Activated CD4-positive, alpha-beta T cell treated with anti-CD3 and anti-CD28 coated beads, Interleukin-2, amount 10 ng/mL, durations not matched to agents 7 days and 5 days (primary cell): ENCODE results near the gene SLC37A1. TPM values are rescaled to one million over a fixed set of nuclear protein-coding genes. Genes with fewer than 3 reads are reported as not detected.

Experiments used
- CTCF ChIA-PET: fragments of 350-600 bp; sonication (Branson Sonifier 250); formaldehyde crosslinking; loops from one replicate; lab custom pipeline; 2021; ENCODE audit warnings: antibody characterized with exemption; lab: Charles Lee
- POLR2A ChIA-PET: fragments of 350-600 bp; sonication (Branson Sonifier 250); formaldehyde crosslinking; loops from one replicate; lab custom pipeline; 2021; ENCODE audit warnings: antibody characterized with exemption; lab: Charles Lee
- DNase-seq: peaks from one replicate; pipeline ENCODE4 v3.0.0-alpha.2; 2020
- H3K27ac Mint-ChIP-seq: one replicate; pipeline ENCODE4 v1.8.0; 2021; ENCODE audit warnings: mild to moderate bottlenecking, moderate library complexity, mixed read lengths
- H3K27me3 Mint-ChIP-seq: one replicate; pipeline ENCODE4 v1.8.0; 2021; ENCODE audit warnings: mixed read lengths
- H3K36me3 Mint-ChIP-seq: one replicate; pipeline ENCODE4 v1.8.0; 2021; ENCODE audit warnings: low read depth, mixed read lengths
- H3K4me1 Mint-ChIP-seq: one replicate; pipeline ENCODE4 v1.8.0; 2021; ENCODE audit warnings: mixed read lengths
- H3K4me3 Mint-ChIP-seq: one replicate; pipeline ENCODE4 v1.8.0; 2021; ENCODE audit warnings: mild to moderate bottlenecking, moderate library complexity, mixed read lengths
- H3K9me3 Mint-ChIP-seq: one replicate; pipeline ENCODE4 v1.8.0; 2021; ENCODE audit warnings: mixed read lengths
- total RNA-seq, 2 experiments: library from RNA; stranded (reverse); gene quantifications; one replicate each; pipeline ENCODE4 v1.2.3, GENCODE V29; 2021

The SLC37A1 gene
- total RNA-seq, 2 experiments from 2014 or later = 19.2 to 20.2 TPM

GRCh38 chr21:42595283-42596187 lies 81.9 kb downstream of the SLC37A1 start:
- no peak for DNase-seq
- no peaks in the 10 kb centered on the region for H3K36me3 Mint-ChIP-seq
- H3K27me3 Mint-ChIP-seq = peaks cover 2% of the 10 kb centered on the region
- H3K4me1 Mint-ChIP-seq = peaks cover 17% of the 10 kb centered on the region
- H3K9me3 Mint-ChIP-seq = no peaks in the 10 kb centered on the region
- H3K27ac Mint-ChIP-seq = no peak overlapping the region
- ChIA-PET POLR2A (no interaction called here), CTCF (interaction anchor here (0.7 to 1.4 kb wide), 2 partner anchors 12 to 17 kb away, joined by 3 read pairs; no protein-coding TSS in a partner anchor)
- H3K4me3 Mint-ChIP-seq = no peak overlapping the region

- DNase-seq = no peak
- Mint-ChIP-seq H3K27me3 (peaks cover 2% of the 10 kb centered on the region), H3K27ac (no peak overlapping the region), H3K4me3 (no peak overlapping the region), H3K36me3 (no peaks in the 10 kb centered on the region), H3K9me3 (no peaks in the 10 kb centered on the region), H3K4me1 (peaks cover 6% of the 10 kb centered on the region)
- ChIA-PET POLR2A (no interaction called here), CTCF (no interaction called here)
Observed at GRCh38 chr21:42596657-42597056, 83.0 kb downstream of the SLC37A1 start.

DNA sequence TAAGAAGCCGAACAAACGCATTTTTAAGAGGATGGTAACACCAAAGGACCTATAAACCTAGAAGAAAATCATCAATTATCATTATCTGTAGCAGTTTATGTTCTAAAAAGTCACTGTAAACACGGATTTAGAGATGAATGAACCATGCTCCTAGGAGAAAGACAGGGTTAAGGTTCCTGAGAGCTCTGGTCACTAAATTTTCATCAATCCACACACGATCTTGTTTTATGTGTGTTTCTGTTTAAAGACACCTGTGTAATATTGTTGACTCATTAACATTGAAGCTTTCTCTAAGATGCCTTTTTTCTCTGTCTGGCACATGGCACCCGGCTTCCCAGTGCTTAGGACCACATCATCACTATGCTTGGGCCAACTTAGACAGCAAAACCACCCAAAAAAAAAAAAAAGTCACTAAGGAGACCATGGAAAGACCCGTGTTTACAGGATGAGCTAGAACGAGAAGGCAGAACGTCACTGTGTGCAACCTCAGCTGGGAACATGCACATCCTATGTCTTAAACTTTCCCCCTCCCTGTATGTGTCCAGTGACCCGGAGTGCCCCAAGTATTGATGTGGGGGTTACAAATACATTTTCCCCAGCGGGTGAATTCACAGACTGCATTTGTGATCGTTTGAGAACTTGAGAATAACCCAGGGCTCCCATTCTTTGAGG lies 84.0 kb downstream of the SLC37A1 start:
- Mint-ChIP-seq H3K36me3 (no peaks in the 10 kb centered on the region), H3K4me1 (peaks cover 1% of the 10 kb centered on the region), H3K27me3 (peaks cover 2% of the 10 kb centered on the region), H3K27ac (no peak overlapping the region), H3K4me3 (no peak overlapping the region), H3K9me3 (no peaks in the 10 kb centered on the region)
- POLR2A ChIA-PET = no interaction called here
- no peak for DNase-seq
- CTCF ChIA-PET = interaction anchor here (0.8 kb wide), 1 partner anchor 17 kb away, joined by 4 read pairs; no protein-coding TSS in a partner anchor

DNA sequence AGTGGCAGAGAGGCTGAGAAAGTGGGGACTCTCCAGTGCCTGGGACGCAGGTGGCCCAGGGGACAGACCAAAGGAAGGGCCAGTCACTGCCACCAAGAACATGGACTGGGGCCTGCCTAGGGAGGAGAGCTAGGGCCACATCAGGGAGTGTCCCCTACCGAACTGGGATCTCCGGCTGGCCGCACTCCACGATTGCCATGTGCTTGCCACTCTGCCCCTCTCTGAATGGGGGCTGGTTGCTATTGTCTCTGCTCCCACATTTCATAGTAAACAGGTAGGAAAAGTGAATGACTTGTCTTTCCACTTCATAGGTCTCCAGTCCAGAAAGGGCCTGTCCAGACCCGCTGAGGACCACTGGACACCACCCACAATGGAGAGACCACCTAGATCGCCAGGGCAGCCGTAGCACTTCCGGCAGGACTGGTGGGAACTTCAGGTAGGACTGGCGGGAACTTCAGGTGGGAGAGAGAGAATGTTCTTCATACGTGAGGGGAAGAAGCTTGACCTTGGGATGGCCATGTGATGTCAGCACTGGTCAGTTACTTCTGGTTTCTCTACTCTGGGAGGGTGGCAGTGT lies 84.6 kb downstream of the SLC37A1 start:
- no peaks in the 10 kb centered on the region for H3K4me1 Mint-ChIP-seq
- no peak overlapping the region for H3K4me3 Mint-ChIP-seq
- POLR2A ChIA-PET = no interaction called here
- CTCF ChIA-PET = no interaction called here
- H3K9me3 Mint-ChIP-seq = no peaks in the 10 kb centered on the region
- DNase-seq = no peak
- peaks cover 5% of the 10 kb centered on the region for H3K27me3 Mint-ChIP-seq
- no peak overlapping the region for H3K27ac Mint-ChIP-seq
- H3K36me3 Mint-ChIP-seq = no peaks in the 10 kb centered on the region

DNA sequence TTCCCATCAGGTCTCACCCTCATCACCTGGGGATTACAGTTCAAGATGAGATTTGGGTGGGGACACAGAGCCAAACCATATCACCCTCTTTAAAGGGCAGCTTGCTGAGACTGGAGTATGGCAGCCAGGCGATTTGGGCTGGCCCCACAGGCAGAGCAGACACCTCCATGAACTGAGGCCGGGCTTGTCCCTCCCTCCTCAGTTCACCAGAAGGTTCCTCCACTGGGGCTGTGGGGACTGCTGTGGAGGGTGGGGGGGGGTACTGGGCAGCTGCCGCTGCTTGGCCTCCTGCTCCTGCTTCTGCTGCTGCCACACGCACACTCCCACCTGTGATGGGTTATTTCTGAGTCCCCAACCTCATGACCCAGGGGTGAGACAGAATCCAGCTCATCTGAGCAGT lies 85.8 kb downstream of the SLC37A1 start:
- Mint-ChIP-seq H3K4me3 (no peak overlapping the region), H3K9me3 (peaks cover 8% of the 10 kb centered on the region), H3K27me3 (peaks cover 5% of the 10 kb centered on the region), H3K4me1 (no peaks in the 10 kb centered on the region), H3K36me3 (peaks cover 5% of the 10 kb centered on the region), H3K27ac (no peak overlapping the region)
- ChIA-PET POLR2A (no interaction called here), CTCF (no interaction called here)
- no peak for DNase-seq

DNA sequence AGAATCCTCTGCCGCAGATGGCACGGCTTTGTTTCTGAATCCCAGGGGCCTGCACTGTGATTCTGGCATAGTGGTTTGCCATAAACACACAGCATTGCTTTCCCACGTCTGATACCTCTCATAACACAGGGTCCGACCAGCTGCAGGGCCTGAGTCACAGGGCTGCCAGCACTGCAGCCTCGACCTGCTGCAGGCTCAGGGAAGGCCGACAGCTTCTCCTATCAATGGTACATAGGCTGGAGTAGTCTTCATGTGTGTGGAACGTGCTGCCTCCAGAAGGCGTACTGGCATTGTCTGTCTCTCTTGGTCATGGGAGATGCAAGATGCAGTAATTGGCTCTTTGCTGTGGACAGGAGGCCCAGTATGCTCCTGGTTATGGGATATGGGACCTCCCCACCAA lies 86.3 kb downstream of the SLC37A1 start:
- POLR2A ChIA-PET = no interaction called here
- peaks cover 8% of the 10 kb centered on the region for H3K9me3 Mint-ChIP-seq

DNA sequence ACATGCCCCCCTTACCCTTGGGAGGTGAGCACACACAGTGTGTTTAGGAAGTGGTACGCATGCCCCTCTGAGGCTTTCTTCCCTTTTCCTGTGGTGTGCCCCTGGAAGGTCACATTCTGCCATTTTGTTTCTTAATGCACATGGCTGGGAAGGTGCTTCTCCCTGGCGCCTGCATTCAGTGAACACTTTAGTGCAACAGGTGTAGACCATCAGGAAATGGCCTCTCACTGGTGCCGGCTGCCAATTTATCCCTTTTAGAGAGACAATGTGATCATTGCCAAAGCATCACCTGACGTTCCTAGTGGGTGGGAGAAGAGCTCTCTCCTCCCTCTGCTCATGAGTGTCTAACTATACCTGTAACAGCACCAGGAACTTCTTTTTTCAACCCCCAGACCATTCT lies 88.0 kb downstream of the SLC37A1 start:
- Mint-ChIP-seq H3K4me1 (no peaks in the 10 kb centered on the region), H3K9me3 (peaks cover 21% of the 10 kb centered on the region), H3K36me3 (peaks cover 9% of the 10 kb centered on the region), H3K27me3 (peaks cover 5% of the 10 kb centered on the region), H3K4me3 (no peak overlapping the region), H3K27ac (no peak overlapping the region)
- CTCF ChIA-PET = no interaction called here
- no peak for DNase-seq
- POLR2A ChIA-PET = no interaction called here

More for the DNA sequence above, 86.3 kb downstream of the SLC37A1 start:
- Mint-ChIP-seq H3K36me3 (peaks cover 5% of the 10 kb centered on the region), H3K27me3 (peaks cover 5% of the 10 kb centered on the region), H3K27ac (no peak overlapping the region), H3K4me3 (no peak overlapping the region), H3K4me1 (no peaks in the 10 kb centered on the region)
- CTCF ChIA-PET = no interaction called here
- DNase-seq = no peak

DNA sequence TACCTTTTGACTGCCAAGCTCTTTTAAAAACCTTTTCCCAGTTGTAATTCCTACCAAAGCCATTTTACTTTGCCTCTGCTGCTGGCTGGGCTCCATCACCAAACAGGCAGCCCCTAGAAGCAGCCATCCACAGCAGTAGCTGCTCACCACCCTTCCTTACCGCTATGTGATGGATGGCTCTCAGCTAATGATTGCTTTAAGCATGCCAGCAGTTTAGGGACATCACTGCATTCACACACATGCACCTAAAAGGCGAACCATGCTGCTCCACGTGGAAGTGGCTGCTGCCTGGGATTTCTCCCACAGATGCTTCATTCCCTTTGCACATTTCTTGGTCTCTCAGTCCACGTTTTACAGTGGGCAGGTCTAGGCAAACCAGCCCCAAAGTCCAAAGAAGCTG lies 93.5 kb downstream of the SLC37A1 start:
- Mint-ChIP-seq H3K4me1 (peaks cover 9% of the 10 kb centered on the region), H3K36me3 (peaks cover 12% of the 10 kb centered on the region), H3K27ac (no peak overlapping the region), H3K27me3 (peaks cover 5% of the 10 kb centered on the region), H3K9me3 (peaks cover 27% of the 10 kb centered on the region), H3K4me3 (no peak overlapping the region)
- POLR2A ChIA-PET = no interaction called here
- no peak for DNase-seq
- CTCF ChIA-PET = interaction anchor here (0.5 to 0.9 kb wide), 3 partner anchors 12 to 150 kb away, joined by 3 read pairs; no protein-coding TSS in a partner anchor

- ChIA-PET CTCF (interaction anchor here (0.7 to 0.9 kb wide), 3 partner anchors 12 to 206 kb away, joined by 3 read pairs; no protein-coding TSS in a partner anchor), POLR2A (no interaction called here)
Observed at GRCh38 chr21:42607525-42608102, 94.0 kb downstream of the SLC37A1 start.

GRCh38 chr21:42608446-42608845 lies 94.8 kb downstream of the SLC37A1 start:
- H3K27ac Mint-ChIP-seq = no peak overlapping the region
- ChIA-PET CTCF (interaction anchor here (0.6 to 0.7 kb wide), 2 partner anchors 205 to 403 kb away, joined by 3 read pairs; no protein-coding TSS in a partner anchor), POLR2A (no interaction called here)
- H3K4me3 Mint-ChIP-seq = no peak overlapping the region
- peaks cover 12% of the 10 kb centered on the region for H3K36me3 Mint-ChIP-seq
- peaks cover 33% of the 10 kb centered on the region for H3K9me3 Mint-ChIP-seq
- no peak for DNase-seq
- H3K27me3 Mint-ChIP-seq = peaks cover 4% of the 10 kb centered on the region
- H3K4me1 Mint-ChIP-seq = peaks cover 9% of the 10 kb centered on the region

More at GRCh38 chr21:42607525-42608102, 94.0 kb downstream of the SLC37A1 start:
- no peak for DNase-seq
- Mint-ChIP-seq H3K27ac (no peak overlapping the region), H3K4me3 (no peak overlapping the region), H3K4me1 (peaks cover 9% of the 10 kb centered on the region), H3K9me3 (peaks cover 31% of the 10 kb centered on the region), H3K36me3 (peaks cover 12% of the 10 kb centered on the region), H3K27me3 (peaks cover 5% of the 10 kb centered on the region)

DNA sequence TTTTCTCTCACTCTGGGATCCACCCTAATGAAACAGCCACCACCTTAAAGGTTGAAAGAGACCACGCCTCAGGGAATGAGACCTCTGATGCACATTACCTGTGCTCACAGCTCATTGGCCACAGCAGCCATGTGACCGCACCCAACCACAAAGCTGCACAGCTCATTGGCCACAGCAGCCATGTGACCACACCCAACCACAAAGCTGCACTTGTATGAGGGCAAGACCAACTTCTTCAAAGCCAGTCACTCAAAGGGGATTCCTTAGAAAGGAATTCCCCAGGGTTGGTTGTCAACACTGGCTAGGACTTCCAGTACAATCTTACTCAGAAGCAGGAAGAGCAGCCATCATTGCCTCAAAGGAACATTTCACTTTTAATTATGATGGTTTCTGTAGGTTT lies 96.2 kb downstream of the SLC37A1 start:
- H3K27ac Mint-ChIP-seq = no peak overlapping the region
- peaks cover 25% of the 10 kb centered on the region for H3K9me3 Mint-ChIP-seq
- H3K4me1 Mint-ChIP-seq = peaks cover 11% of the 10 kb centered on the region
- POLR2A ChIA-PET = no interaction called here
- H3K4me3 Mint-ChIP-seq = no peak overlapping the region
- peaks cover 6% of the 10 kb centered on the region for H3K36me3 Mint-ChIP-seq
- H3K27me3 Mint-ChIP-seq = peaks cover 4% of the 10 kb centered on the region
- peak; percentile 35 for DNase-seq
- CTCF ChIA-PET = no interaction called here

DNA sequence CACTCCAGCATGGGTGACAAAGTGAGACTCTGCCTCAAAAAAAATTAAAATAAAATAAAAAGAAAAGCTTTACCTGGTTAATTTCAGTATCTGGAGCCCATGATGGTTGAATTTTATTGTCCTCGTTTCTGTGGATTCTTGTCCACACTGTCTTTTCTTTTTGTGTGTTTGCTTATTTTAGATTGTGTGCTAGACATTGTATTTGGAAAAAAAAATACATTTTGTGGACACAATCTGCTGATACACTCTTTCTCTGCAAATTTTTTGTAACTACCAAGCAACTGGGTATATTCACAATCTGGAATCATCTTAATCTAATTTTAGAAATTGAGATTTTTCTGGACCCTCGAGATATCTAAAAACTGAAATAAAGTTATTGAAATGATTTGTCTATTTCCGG lies 98.2 kb downstream of the SLC37A1 start:
- H3K27ac Mint-ChIP-seq = no peak overlapping the region
- H3K4me3 Mint-ChIP-seq = no peak overlapping the region
- POLR2A ChIA-PET = no interaction called here
- CTCF ChIA-PET = no interaction called here
- peaks cover 12% of the 10 kb centered on the region for H3K9me3 Mint-ChIP-seq
- no peak for DNase-seq
- peaks cover 11% of the 10 kb centered on the region for H3K4me1 Mint-ChIP-seq
- H3K36me3 Mint-ChIP-seq = peaks cover 3% of the 10 kb centered on the region
- H3K27me3 Mint-ChIP-seq = peaks cover 4% of the 10 kb centered on the region
